CD4-positive, alpha-beta T cell (primary cell): ENCODE measurements around the gene GPR142. TPM values are rescaled to one million over a fixed set of nuclear protein-coding genes. Genes with fewer than 3 reads are reported as not detected.

Experiments
- ATAC-seq: fragments of 200-7000 bp; cut with Tn5 transposase; one replicate; pipeline ENCODE4 v1.10.0; 2022; ENCODE audit warnings: mild to moderate bottlenecking; ENCODE audit not compliant: poor library complexity
- CTCF ChIA-PET: fragments of 350-600 bp; sonication (Branson Sonifier 250); formaldehyde crosslinking; loops from one replicate; lab custom pipeline; 2021; ENCODE audit warnings: antibody characterized with exemption, inconsistent platforms; lab: Charles Lee
- POLR2A ChIA-PET: fragments of 350-600 bp; sonication (Branson Sonifier 250); formaldehyde crosslinking; loops from one replicate; lab custom pipeline; 2021; ENCODE audit warnings: antibody characterized with exemption, inconsistent platforms; lab: Charles Lee
- DNase-seq, 14 experiments: peaks; one replicate each; pipeline ENCODE4 v3.0.0-alpha.2; 2013 to 2020; ENCODE audit warnings: mixed read lengths in 2 of 14
- H3K27ac ChIP-seq, 2 donors: one replicate each; pipeline versions ENCODE4 v1.5.1 to v1.7.0; 2013; ENCODE audit warnings: low read length in 2 of 2, low read depth in 1 of 2, mild to moderate bottlenecking in 1 of 2
- H3K27me3 ChIP-seq, 2 experiments: 1 replicate in 1 of 2; 2 replicates in 1 of 2; pipeline versions ENCODE4 v1.6.1 to v1.7.0; 2013; ENCODE audit warnings: low read length in 2 of 2, control low read depth in 1 of 2, mild to moderate bottlenecking in 1 of 2, moderate library complexity in 1 of 2; ENCODE audit not compliant: insufficient read depth in 2 of 2, control insufficient read depth in 1 of 2
- H3K36me3 ChIP-seq: one replicate; pipeline ENCODE4 v1.6.1; 2013; ENCODE audit warnings: low read length, control low read depth; ENCODE audit not compliant: insufficient read depth
- H3K4me1 ChIP-seq: one replicate; pipeline ENCODE4 v1.6.1; 2013; ENCODE audit warnings: low read length, control low read depth; ENCODE audit not compliant: insufficient read depth
- H3K4me3 ChIP-seq: one replicate; pipeline ENCODE4 v1.5.1; 2013; ENCODE audit warnings: mild to moderate bottlenecking, low read length, moderate library complexity
- H3K9me3 ChIP-seq, 2 experiments: 1 replicate in 1 of 2; 2 replicates in 1 of 2; pipeline versions ENCODE4 v1.6.1 to v1.7.0; 2013; ENCODE audit warnings: low read length in 2 of 2, mild to moderate bottlenecking in 2 of 2, control low read depth in 1 of 2, moderate library complexity in 1 of 2; ENCODE audit not compliant: control insufficient read depth in 1 of 2, insufficient read depth in 1 of 2
- H3K27ac Mint-ChIP-seq: one replicate; pipeline ENCODE4 v1.8.0; 2020; ENCODE audit warnings: mixed read lengths
- H3K27me3 Mint-ChIP-seq: one replicate; pipeline ENCODE4 v1.8.0; 2021; ENCODE audit warnings: mixed read lengths
- H3K36me3 Mint-ChIP-seq: one replicate; pipeline ENCODE4 v1.8.0; 2021; ENCODE audit warnings: low read depth, mixed read lengths
- H3K4me1 Mint-ChIP-seq: one replicate; pipeline ENCODE4 v1.8.0; 2021; ENCODE audit warnings: low read depth, mixed read lengths
- H3K4me3 Mint-ChIP-seq: one replicate; pipeline ENCODE4 v1.8.0; 2020; ENCODE audit warnings: mild to moderate bottlenecking, mixed read lengths
- H3K9me3 Mint-ChIP-seq: one replicate; pipeline ENCODE4 v1.8.0; 2020; ENCODE audit warnings: mixed read lengths
- CTCF ChIP-seq: fragments of 200-600 bp; IDR thresholded peaks from one replicate; pipeline ENCODE4 v1.8.0; 2022; ENCODE audit warnings: antibody characterized with exemption, mild to moderate bottlenecking
- intact Hi-C, 2 experiments: fragments of 100-400 bp; cut with DNase I in 1 of 2; cut with micrococcal nuclease in 1 of 2; formaldehyde crosslinking; loops; one replicate each; pipeline versions ENCODE4 v1.15.1 to v1.9.0; 2023 to 2025; cut with DNase I, micrococcal nuclease
- total RNA-seq, 174 experiments: library from RNA in 2 of 174; stranded (reverse) in 2 of 174; gene quantifications; one replicate each; pipeline ENCODE4 v1.2.3 and lab custom pipeline; 2021 to 2026

Gene GPR142
- total RNA-seq, 2 experiments from 2014 or later: not detected

DNA sequence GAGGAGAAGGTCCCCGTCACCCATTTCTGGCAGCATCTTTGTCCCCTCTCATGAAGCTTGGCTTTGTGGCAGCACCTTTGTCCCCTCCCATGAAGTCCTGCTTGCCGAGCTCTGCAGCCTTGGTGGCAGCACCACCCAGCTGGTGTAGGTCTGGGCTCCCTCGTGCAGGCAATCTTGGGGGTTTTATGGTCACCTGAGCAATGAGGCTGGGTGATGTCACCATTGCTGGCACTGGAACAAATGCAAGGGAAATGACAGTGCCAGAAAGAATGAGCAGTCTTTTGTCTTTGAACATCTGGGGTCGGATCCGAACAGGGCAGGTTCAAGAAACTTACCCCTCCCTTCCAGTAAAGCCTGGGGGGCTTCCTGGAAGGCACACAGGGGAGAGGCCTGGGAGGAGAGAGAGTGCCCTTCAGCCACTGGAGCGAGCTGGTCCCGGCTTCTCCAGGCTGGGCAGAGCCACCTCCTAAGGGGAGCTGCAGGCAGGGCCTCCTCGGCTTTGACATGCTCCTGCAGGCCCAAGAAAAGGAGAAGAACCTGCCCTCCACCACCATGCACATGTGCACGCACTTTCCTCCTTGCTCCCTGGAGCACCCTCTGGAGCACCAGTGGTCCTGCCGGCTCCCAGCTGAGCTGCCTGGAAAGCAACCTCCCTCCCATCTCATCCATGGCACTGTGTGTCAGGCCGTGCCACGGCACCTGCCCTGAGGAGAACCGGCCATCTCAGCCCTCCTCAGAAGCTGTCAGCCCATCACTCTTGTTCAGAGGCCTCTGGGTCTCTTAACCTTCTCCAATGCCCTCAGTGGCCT, 21.7 kb upstream of the GPR142 start:
- no peak overlapping the region for H3K27ac Mint-ChIP-seq
- POLR2A ChIA-PET: no interaction called here
- CTCF ChIA-PET: no interaction called here
- no peak for TF ChIP-seq CTCF
- H3K36me3 Mint-ChIP-seq: no peaks in the 10 kb centered on the region
- ATAC-seq (no peak), DNase-seq (no peak)
- no peaks in the 10 kb centered on the region for H3K4me1 ChIP-seq
- intact Hi-C loops: no loop called here
- no peak overlapping the region for H3K4me3 ChIP-seq
- H3K9me3 Mint-ChIP-seq: no peaks in the 10 kb centered on the region
- no peaks in the 10 kb centered on the region for H3K36me3 ChIP-seq
- no peak overlapping the region for H3K27ac ChIP-seq
- H3K27me3 Mint-ChIP-seq: peaks cover 16% of the 10 kb centered on the region
- no peaks in the 10 kb centered on the region for H3K27me3 ChIP-seq
- no peaks in the 10 kb centered on the region for H3K9me3 ChIP-seq
- no peaks in the 10 kb centered on the region for H3K4me1 Mint-ChIP-seq
- no peak overlapping the region for H3K4me3 Mint-ChIP-seq

DNA sequence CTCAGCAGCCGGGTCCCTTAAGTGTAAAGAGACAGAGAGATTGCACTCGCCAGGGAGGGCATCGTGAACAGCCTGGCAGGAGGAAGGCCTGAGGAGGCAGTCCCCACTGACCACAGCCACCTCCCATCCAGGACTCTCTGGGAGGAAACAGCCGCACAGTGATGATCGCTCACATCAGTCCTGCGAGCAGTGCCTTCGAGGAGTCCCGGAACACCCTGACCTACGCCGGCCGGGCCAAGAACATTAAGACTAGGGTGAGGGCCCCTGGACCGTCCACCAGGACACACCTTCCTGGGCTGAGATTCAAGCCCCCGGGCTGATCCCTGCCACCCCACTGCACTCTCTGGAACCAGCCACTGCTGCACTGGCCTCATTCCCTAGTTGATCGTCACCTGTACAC, 19.7 kb upstream of the GPR142 start:
- CTCF ChIA-PET: no interaction called here
- Mint-ChIP-seq H3K4me3 (no peak overlapping the region), H3K27me3 (peaks cover 24% of the 10 kb centered on the region), H3K9me3 (no peaks in the 10 kb centered on the region), H3K36me3 (no peaks in the 10 kb centered on the region), H3K27ac (no peak overlapping the region), H3K4me1 (no peaks in the 10 kb centered on the region)
- intact Hi-C loops: no loop called here
- H3K27ac ChIP-seq: no peak overlapping the region
- H3K4me3 ChIP-seq: no peak overlapping the region
- POLR2A ChIA-PET: no interaction called here
- H3K4me1 ChIP-seq: peaks cover 10% of the 10 kb centered on the region
- H3K36me3 ChIP-seq: no peaks in the 10 kb centered on the region
- TF ChIP-seq CTCF: no peak
- peaks cover 0 to 4% of the 10 kb centered on the region in 2 experiments for H3K9me3 ChIP-seq
- no peak for ATAC-seq
- H3K27me3 ChIP-seq: peaks cover 10 to 14% of the 10 kb centered on the region in 2 experiments
- DNase-seq: no peak

- Histone ChIP-seq H3K36me3 (no peaks in the 10 kb centered on the region), H3K27ac (no peak overlapping the region), H3K27me3 (peaks cover 19 to 29% of the 10 kb centered on the region in 2 experiments), H3K9me3 (peaks cover 0 to 4% of the 10 kb centered on the region in 2 experiments), H3K4me3 (no peak overlapping the region), H3K4me1 (peaks cover 13% of the 10 kb centered on the region)
- TF ChIP-seq CTCF: no peak
- ChIA-PET POLR2A (no interaction called here), CTCF (no interaction called here)
- no peak overlapping the region for H3K4me3 Mint-ChIP-seq
- no peaks in the 10 kb centered on the region for H3K9me3 Mint-ChIP-seq
- H3K27me3 Mint-ChIP-seq: peaks cover 38% of the 10 kb centered on the region
- ATAC-seq (no peak), DNase-seq (no peak)
- no peaks in the 10 kb centered on the region for H3K4me1 Mint-ChIP-seq
- intact Hi-C loops: no loop called here
- H3K27ac Mint-ChIP-seq: no peak overlapping the region
- H3K36me3 Mint-ChIP-seq: no peaks in the 10 kb centered on the region
These were observed 18.2 kb upstream of the GPR142 start for GRCh38 chr17:74349120-74349519.
